DMS79 treated with DMSO at 0.1 percent for 48 hours (cell line): ENCODE results near the gene TEX26.

Source experiments
- DNase-seq: peaks from one replicate; lab custom pipeline; 2025; lab: John Stamatoyannopoulos, UW

TEX26 gene

GRCh38 chr13:31011901-31012654 is 79.6 kb downstream of the TEX26 start:
- no peak for DNase-seq

DNA sequence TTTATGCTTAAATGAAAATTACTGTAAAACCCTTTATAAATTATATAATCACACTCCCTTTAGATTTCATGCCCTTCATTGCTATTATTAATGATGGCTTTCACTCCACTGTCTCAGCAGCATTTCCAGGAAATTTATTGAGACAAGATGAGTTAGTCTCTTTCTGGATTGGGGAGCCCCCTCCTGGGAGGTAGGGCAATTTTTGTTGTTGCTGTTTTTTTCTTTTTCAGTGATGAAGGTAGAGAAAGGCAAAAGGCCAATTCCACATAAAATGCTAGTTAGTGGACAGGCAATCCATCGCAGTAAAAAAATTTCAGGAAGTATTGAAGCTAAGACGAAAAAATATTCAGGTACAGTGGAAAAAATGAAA is 80.2 kb downstream of the TEX26 start:
- no peak for DNase-seq

DNA sequence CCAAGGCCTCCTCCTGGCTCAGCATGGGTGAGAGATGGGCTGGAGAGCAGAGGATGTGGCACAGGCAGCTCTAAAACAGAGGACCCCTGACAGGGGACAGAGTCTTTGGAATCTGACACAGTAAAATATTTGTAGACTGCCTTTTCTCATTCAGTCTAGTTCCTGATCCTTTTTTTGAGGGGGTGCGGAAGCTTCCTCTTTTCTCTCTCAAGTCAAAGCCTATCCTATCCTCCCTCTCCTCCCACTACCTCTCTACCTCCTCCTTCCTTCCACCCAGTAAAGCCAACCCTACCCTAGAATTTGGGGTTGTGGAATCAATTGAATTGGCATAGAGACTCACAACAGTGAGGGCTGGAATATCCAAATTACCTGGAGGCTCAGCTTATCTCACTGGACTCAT is 82.0 kb downstream of the TEX26 start:
- DNase-seq, result no peak

DNA sequence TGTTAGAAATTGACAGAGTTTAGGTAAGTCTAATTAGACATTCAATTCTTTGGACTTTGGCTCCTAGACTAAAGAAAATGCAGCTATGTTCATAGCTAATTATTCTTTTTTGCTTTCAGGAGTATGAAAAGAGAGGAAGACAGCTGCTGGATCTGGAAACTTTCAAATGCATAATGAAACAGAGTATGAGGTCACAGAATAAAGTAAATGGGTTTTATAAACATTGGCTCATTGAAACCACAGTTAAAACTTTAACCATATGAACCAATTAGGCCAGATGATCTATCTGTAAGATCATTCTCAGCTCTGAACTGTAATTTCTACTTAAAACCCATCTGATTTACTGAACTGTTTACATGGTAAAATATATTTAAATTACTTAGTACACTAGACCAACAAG is 82.7 kb downstream of the TEX26 start:
- no peak for DNase-seq

DNA sequence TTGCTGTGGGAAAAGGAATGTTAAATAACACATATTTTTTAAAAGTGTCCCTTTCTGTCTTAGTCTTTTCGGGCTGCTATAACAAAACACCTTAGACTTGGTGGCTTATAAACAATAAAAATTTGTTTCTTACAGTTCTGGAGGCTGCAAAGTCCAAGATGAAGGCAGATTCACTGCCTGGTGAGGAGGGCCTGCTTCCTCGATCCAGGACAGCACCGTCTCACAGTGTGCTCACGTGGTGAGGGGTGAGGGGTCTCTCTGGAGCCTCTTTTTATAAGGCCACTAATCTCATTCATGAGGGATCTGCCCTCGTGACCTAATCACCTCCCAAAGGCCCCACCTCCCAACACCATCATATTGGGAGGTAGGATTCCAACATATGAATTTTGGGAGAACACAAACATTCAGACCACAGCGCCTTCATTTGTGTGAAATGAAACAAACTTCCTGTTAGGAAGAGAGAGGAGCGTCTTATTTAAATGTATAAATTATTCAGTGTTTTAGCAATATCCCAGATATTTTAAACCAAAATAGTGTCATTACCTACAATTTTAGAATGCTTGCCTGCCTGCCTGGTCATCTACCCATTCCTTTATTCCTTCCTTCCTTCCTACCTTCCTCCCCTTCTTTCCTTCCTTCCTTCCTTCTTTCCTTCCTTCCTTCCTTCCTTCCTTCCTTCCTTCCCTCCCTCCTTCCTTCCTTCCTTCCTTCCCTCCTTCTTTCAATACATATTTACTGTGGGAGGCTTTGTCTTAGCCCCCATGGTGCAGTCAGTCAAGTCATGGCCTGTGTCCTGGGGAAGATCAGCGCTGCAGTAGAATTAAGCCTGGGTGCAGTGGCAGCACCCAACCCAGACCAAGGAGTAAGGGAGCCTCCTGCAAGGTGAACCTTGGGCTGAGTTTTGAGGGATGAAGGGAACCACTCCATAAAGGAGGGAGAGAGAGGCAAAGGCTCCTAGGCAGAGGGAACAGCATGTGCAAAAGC is 84.2 kb downstream of the TEX26 start:
- DNase-seq, result no peak

- no peak for DNase-seq
Measured at GRCh38 chr13:31018511-31018910, 86.1 kb downstream of the TEX26 start.

DNA sequence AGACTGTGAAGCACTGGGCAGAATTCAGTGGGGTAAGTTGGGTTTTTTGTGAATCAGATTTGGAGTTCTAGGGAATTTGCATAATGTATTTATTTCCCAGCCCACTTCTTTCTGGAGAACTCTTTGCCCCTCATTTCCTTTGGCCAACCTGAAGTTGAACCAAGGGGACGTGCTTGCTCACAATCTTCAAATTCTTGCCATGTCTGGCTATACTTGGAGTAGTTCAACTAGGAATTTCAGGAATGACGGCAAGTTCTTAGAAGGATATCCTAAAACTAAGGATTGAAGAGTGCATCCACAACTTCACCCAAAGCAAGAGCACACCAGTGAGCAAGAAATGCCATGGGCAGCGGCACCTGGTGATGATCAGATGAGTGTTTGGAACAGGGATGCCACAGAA is 88.5 kb downstream of the TEX26 start:
- no peak for DNase-seq

- no peak for DNase-seq
Measured at GRCh38 chr13:31022288-31022895, 89.9 kb downstream of the TEX26 start.

DNA sequence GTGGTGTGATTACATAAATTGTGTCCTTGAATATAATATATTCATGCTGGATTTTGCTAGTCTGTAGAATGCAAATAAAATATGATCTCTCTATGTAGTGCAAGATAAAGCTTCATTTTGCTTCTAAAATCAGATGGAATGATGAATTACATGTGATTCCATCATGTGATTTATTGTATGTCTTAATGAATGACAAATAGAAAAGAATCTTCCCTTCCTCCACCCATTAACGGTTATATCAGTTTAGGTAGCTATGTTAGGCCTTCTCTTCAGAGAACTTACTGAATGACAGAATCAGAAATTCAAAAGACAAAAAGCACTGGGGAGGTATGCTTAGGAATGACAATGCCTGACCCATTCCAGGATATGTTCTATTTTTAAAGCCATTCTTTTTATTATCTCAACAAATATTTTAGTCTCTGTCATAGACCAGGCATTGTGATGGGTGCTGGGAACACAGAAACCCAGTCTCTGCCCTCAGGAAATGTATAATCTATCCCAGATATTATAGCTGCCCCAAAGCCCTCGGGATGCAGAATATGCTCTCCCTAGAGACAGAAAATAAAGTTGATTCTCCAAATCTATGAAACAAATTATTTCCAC is 90.6 kb downstream of the TEX26 start:
- DNase-seq, result no peak
